GM21717 (cell line): ENCODE data around the gene NKX3-2.

Experiments
- ATAC-seq: cut with Tn5 transposase; IDR thresholded peaks from one replicate; pipeline ENCODE4 v1.9.1; 2021; ENCODE audit warnings: mild to moderate bottlenecking, moderate library complexity; ENCODE audit not compliant: unreplicated experiment

NKX3-2 gene

GRCh38 chr4:13546142-13546940 lies 2.0 kb upstream of the NKX3-2 start:
- ATAC-seq, result no peak

GRCh38 chr4:13545394-13545808 lies 1.1 kb upstream of the NKX3-2 start:
- ATAC-seq, result no peak

GRCh38 chr4:13544606-13545393 lies 492 bp upstream of the NKX3-2 start:
- peak; percentile 51 for ATAC-seq

GRCh38 chr4:13543032-13543838 lies 1.1 kb downstream of the NKX3-2 start:
- ATAC-seq, result no peak

- ATAC-seq, result no peak
Measured at GRCh38 chr4:13542577-13543031, 1.7 kb downstream of the NKX3-2 start.

- ATAC-seq, result no peak
Measured at GRCh38 chr4:13541720-13542576, 2.4 kb downstream of the NKX3-2 start.

- ATAC-seq, result no peak
Measured at GRCh38 chr4:13541176-13541604, 3.1 kb downstream of the NKX3-2 start.

- ATAC-seq, result no peak
Measured at GRCh38 chr4:13540446-13541175, 3.7 kb downstream of the NKX3-2 start.

- no peak for ATAC-seq
Measured at GRCh38 chr4:13539619-13540445, 4.5 kb downstream of the NKX3-2 start.

- no peak for ATAC-seq
Measured at GRCh38 chr4:13539047-13539618, 5.2 kb downstream of the NKX3-2 start.

- ATAC-seq, result no peak
Measured at GRCh38 chr4:13538427-13538973, 5.8 kb downstream of the NKX3-2 start.

- no peak for ATAC-seq
Measured at GRCh38 chr4:13537832-13538177, 6.5 kb downstream of the NKX3-2 start.

GRCh38 chr4:13537011-13537831 lies 7.1 kb downstream of the NKX3-2 start:
- no peak for ATAC-seq

GRCh38 chr4:13536607-13537006 lies 7.7 kb downstream of the NKX3-2 start:
- no peak for ATAC-seq

GRCh38 chr4:13535708-13536361 lies 8.5 kb downstream of the NKX3-2 start:
- ATAC-seq, result no peak

GRCh38 chr4:13535118-13535517 lies 9.2 kb downstream of the NKX3-2 start:
- no peak for ATAC-seq
